HG03196 (cell line): Measurements from ENCODE around the gene DYNC2LI1.

Source experiments
- ATAC-seq: cut with Tn5 transposase; IDR thresholded peaks from one replicate; pipeline ENCODE4 v1.9.1; 2021; ENCODE audit not compliant: unreplicated experiment

Gene DYNC2LI1

GRCh38 chr2:43841949-43842865, 68.4 kb downstream of the DYNC2LI1 start:
- ATAC-seq: no peak

GRCh38 chr2:43842866-43843226, 69.0 kb downstream of the DYNC2LI1 start:
- ATAC-seq: no peak

- ATAC-seq: no peak
Observed at GRCh38 chr2:43845181-43845580, 71.3 kb downstream of the DYNC2LI1 start.

- no peak for ATAC-seq
Observed at GRCh38 chr2:43846140-43846793, 72.4 kb downstream of the DYNC2LI1 start.

- ATAC-seq: no peak
Observed at GRCh38 chr2:43848214-43848613, 74.4 kb downstream of the DYNC2LI1 start.

GRCh38 chr2:43851011-43851980, 77.5 kb downstream of the DYNC2LI1 start:
- ATAC-seq: no peak

- no peak for ATAC-seq
Observed at GRCh38 chr2:43852196-43852730, 78.4 kb downstream of the DYNC2LI1 start.

GRCh38 chr2:43853141-43854081, 79.6 kb downstream of the DYNC2LI1 start:
- no peak for ATAC-seq

- no peak for ATAC-seq
Observed at GRCh38 chr2:43854671-43855070, 80.8 kb downstream of the DYNC2LI1 start.

- no peak for ATAC-seq
Observed at GRCh38 chr2:43855292-43855691, 81.5 kb downstream of the DYNC2LI1 start.
